ENCODE data around the gene ZNF609.

- TF ChIP-seq EZH2 (IDR thresholded peaks at IDR 0.05; ENCODE audit: borderline replicate concordance) (no peak), EZH2phosphoT487 (IDR thresholded peaks at IDR 0.05; ENCODE audit: low read depth, severe bottlenecking, unreplicated experiment) (no peak), CTCF (IDR thresholded peaks at IDR 0.05; ENCODE audit: poor library complexity) (no peak)
These were observed 221.9 kb downstream of the ZNF609 start for GRCh38 chr15:64682255-64682654.
